Glutamatergic neuron (in vitro differentiated cells): Measurements from ENCODE around the gene ANKRD16. TPM values are rescaled to one million over a fixed set of nuclear protein-coding genes. Genes with fewer than 3 reads are reported as not detected.

Experiments
- DNase-seq: peaks from one replicate; pipeline ENCODE4 v3.0.0; 2022
- H3K27ac Mint-ChIP-seq: one replicate; pipeline ENCODE4 v1.8.0; 2020; ENCODE audit warnings: mild to moderate bottlenecking, mixed read lengths, inconsistent platforms; ENCODE audit not compliant: unreplicated experiment
- H3K27me3 Mint-ChIP-seq: one replicate; pipeline ENCODE4 v1.8.0; 2020; ENCODE audit warnings: mild to moderate bottlenecking, moderate library complexity, mixed read lengths, inconsistent platforms; ENCODE audit not compliant: unreplicated experiment
- H3K36me3 Mint-ChIP-seq: one replicate; pipeline ENCODE4 v1.8.0; 2020; ENCODE audit warnings: mild to moderate bottlenecking, mixed read lengths, inconsistent platforms; ENCODE audit not compliant: unreplicated experiment
- H3K4me1 Mint-ChIP-seq: one replicate; pipeline ENCODE4 v1.8.0; 2020; ENCODE audit warnings: mild to moderate bottlenecking, low read depth, mixed read lengths, inconsistent platforms; ENCODE audit not compliant: unreplicated experiment
- H3K4me3 Mint-ChIP-seq: one replicate; pipeline ENCODE4 v1.8.0; 2020; ENCODE audit warnings: mild to moderate bottlenecking, mixed read lengths, inconsistent platforms; ENCODE audit not compliant: unreplicated experiment
- H3K9me3 Mint-ChIP-seq: one replicate; pipeline ENCODE4 v1.8.0; 2020; ENCODE audit warnings: mild to moderate bottlenecking, moderate library complexity, mixed read lengths, inconsistent platforms; ENCODE audit not compliant: unreplicated experiment
- CTCF ChIP-seq: fragments of 200-600 bp; sonication (generic); IDR thresholded peaks from one replicate; pipeline ENCODE4 v1.5.0; 2021; ENCODE audit not compliant: partially characterized antibody, unreplicated experiment
- total RNA-seq: library from RNA; stranded (reverse); fragmentation: NEBNext Ultra II Directional; extraction: Animal tissue kit (Norgen Biotek cat#: 25700); gene quantifications from one replicate; pipeline ENCODE4 v1.2.1, GENCODE V29; 2021; ENCODE audit not compliant: unreplicated experiment

ANKRD16 gene
- total RNA-seq, 1 donor from 2014 or later, result 7.5 TPM

- Mint-ChIP-seq H3K36me3 (no peaks in the 10 kb centered on the region), H3K27ac (no peak overlapping the region), H3K27me3 (peaks cover 2% of the 10 kb centered on the region), H3K4me3 (no peak overlapping the region), H3K4me1 (peaks cover 6% of the 10 kb centered on the region), H3K9me3 (peaks cover 1% of the 10 kb centered on the region)
- no peak for TF ChIP-seq CTCF
- no peak for DNase-seq
These were observed 6.7 kb upstream of the ANKRD16 start for GRCh38 chr10:5896208-5897052.

- TF ChIP-seq CTCF, result no peak
- no peak for DNase-seq
- Mint-ChIP-seq H3K27ac (no peak overlapping the region), H3K36me3 (no peaks in the 10 kb centered on the region), H3K27me3 (peaks cover 2% of the 10 kb centered on the region), H3K9me3 (peaks cover 1% of the 10 kb centered on the region), H3K4me3 (no peak overlapping the region), H3K4me1 (peaks cover 12% of the 10 kb centered on the region)
These were observed 6.1 kb upstream of the ANKRD16 start for GRCh38 chr10:5895804-5896203.

GRCh38 chr10:5895365-5895764 is 5.7 kb upstream of the ANKRD16 start:
- no peak overlapping the region for H3K27ac Mint-ChIP-seq
- H3K9me3 Mint-ChIP-seq, result peaks cover 4% of the 10 kb centered on the region
- peaks cover 5% of the 10 kb centered on the region for H3K27me3 Mint-ChIP-seq
- TF ChIP-seq CTCF, result no peak
- peaks cover 15% of the 10 kb centered on the region for H3K4me1 Mint-ChIP-seq
- no peak for DNase-seq
- no peaks in the 10 kb centered on the region for H3K36me3 Mint-ChIP-seq
- H3K4me3 Mint-ChIP-seq, result no peak overlapping the region

- Mint-ChIP-seq H3K4me1 (peaks cover 15% of the 10 kb centered on the region), H3K36me3 (no peaks in the 10 kb centered on the region), H3K4me3 (no peak overlapping the region), H3K9me3 (peaks cover 4% of the 10 kb centered on the region), H3K27me3 (peaks cover 5% of the 10 kb centered on the region), H3K27ac (no peak overlapping the region)
- TF ChIP-seq CTCF, result no peak
- no peak for DNase-seq
These were observed 5.2 kb upstream of the ANKRD16 start for GRCh38 chr10:5894873-5895272.

- no peak overlapping the region for H3K4me3 Mint-ChIP-seq
- H3K36me3 Mint-ChIP-seq, result no peaks in the 10 kb centered on the region
- TF ChIP-seq CTCF, result no peak
- H3K4me1 Mint-ChIP-seq, result peaks cover 15% of the 10 kb centered on the region
- DNase-seq, result no peak
- peaks cover 5% of the 10 kb centered on the region for H3K27me3 Mint-ChIP-seq
- peaks cover 4% of the 10 kb centered on the region for H3K9me3 Mint-ChIP-seq
- H3K27ac Mint-ChIP-seq, result no peak overlapping the region
These were observed 4.7 kb upstream of the ANKRD16 start for GRCh38 chr10:5894403-5894802.
